ENCODE measurements around the gene TUBB4A.
"Not testable (repeated sequence)": the region's sequence is repeated elsewhere in the genome, so short reads cannot be mapped to it uniquely, and the experiment has no call there.

The TUBB4A gene

GRCh38 chr19:6524311-6524710 is 22.2 kb upstream of the TUBB4A start:
- DNase-seq (ENCODE audit: low read depth, low spot score) = no peak

- DNase-seq (ENCODE audit: low read depth, low spot score) = no peak
Measured at GRCh38 chr19:6522712-6523111, 20.6 kb upstream of the TUBB4A start.

- no peak for DNase-seq (ENCODE audit: low read depth, low spot score)
Measured at GRCh38 chr19:6521718-6522646, 19.9 kb upstream of the TUBB4A start.

GRCh38 chr19:6519289-6519688 is 17.2 kb upstream of the TUBB4A start:
- DNase-seq (ENCODE audit: low read depth, low spot score) = no peak

GRCh38 chr19:6518145-6518911 is 16.2 kb upstream of the TUBB4A start:
- no peak for DNase-seq (ENCODE audit: low read depth, low spot score)

- DNase-seq (ENCODE audit: low read depth, low spot score) = peak; percentile 44
Measured at GRCh38 chr19:6516659-6517291, 14.7 kb upstream of the TUBB4A start.

GRCh38 chr19:6516018-6516658 is 14.0 kb upstream of the TUBB4A start:
- DNase-seq (ENCODE audit: low read depth, low spot score) = peak; percentile 61

GRCh38 chr19:6514926-6515544 is 12.9 kb upstream of the TUBB4A start:
- no peak for DNase-seq (ENCODE audit: low read depth, low spot score)

GRCh38 chr19:6514089-6514488 is 12.0 kb upstream of the TUBB4A start:
- no peak for DNase-seq (ENCODE audit: low read depth, low spot score)

GRCh38 chr19:6510618-6511017 is 8.5 kb upstream of the TUBB4A start:
- DNase-seq (ENCODE audit: low read depth, low spot score) = no peak

GRCh38 chr19:6509118-6509971 is 7.2 kb upstream of the TUBB4A start:
- DNase-seq (ENCODE audit: low read depth, low spot score) = no peak

GRCh38 chr19:6508028-6508771 is 6.1 kb upstream of the TUBB4A start:
- not testable (repeated sequence) for DNase-seq (ENCODE audit: low read depth, low spot score)

GRCh38 chr19:6503407-6504201 is 1.5 kb upstream of the TUBB4A start:
- no peak for DNase-seq (ENCODE audit: low read depth, low spot score)

GRCh38 chr19:6500837-6501739 is 1.0 kb downstream of the TUBB4A start:
- no peak for DNase-seq (ENCODE audit: low read depth, low spot score)

GRCh38 chr19:6499052-6499790 is 2.9 kb downstream of the TUBB4A start:
- DNase-seq (ENCODE audit: low read depth, low spot score) = no peak

GRCh38 chr19:6498294-6499036 is 3.6 kb downstream of the TUBB4A start:
- no peak for DNase-seq (ENCODE audit: low read depth, low spot score)

Measured in smooth muscle cell of the brain vasculature (primary cell).